Urinary bladder (tissue), 4 donors: ENCODE results near the gene SH2D1A. TPM values are rescaled to one million over a fixed set of nuclear protein-coding genes. Genes with fewer than 3 reads are reported as not detected.
"Not testable (repeated sequence)": the region's sequence is repeated elsewhere in the genome, so short reads cannot be mapped to it uniquely, and the experiment has no call there.

Experiments
- DNase-seq: peaks from one replicate; pipeline ENCODE4 v3.0.0-alpha.2; 2015; ENCODE audit errors: extremely low spot score
- H3K27ac ChIP-seq: one replicate; pipeline ENCODE4 v1.5.1; 2013; ENCODE audit warnings: low read depth, mild to moderate bottlenecking, moderate library complexity
- H3K36me3 ChIP-seq: one replicate; pipeline ENCODE4 v1.6.1; 2013; ENCODE audit warnings: mild to moderate bottlenecking, moderate library complexity; ENCODE audit not compliant: insufficient read depth
- H3K4me1 ChIP-seq: one replicate; pipeline ENCODE4 v1.6.1; 2013; ENCODE audit warnings: mild to moderate bottlenecking, moderate library complexity; ENCODE audit not compliant: insufficient read depth
- H3K4me3 ChIP-seq: one replicate; pipeline ENCODE4 v1.5.1; 2013; ENCODE audit warnings: low read depth, low read length
- WGBS: extraction: QIAGEN DNeasy Blood & Tissue Kit; methylation state at CpG from one replicate; pipeline ENCODE4 v1.1.7; 2013; 5-methylcytosine and 5-hydroxymethylcytosine counted together
- polyA plus RNA-seq: library from polyadenylated mRNA; stranded (reverse); fragments of 200-250 nt; gene quantifications from one replicate; pipeline ENCODE4 v1.2.3, GENCODE V29; 2013
- total RNA-seq: library from RNA; depleted of rRNA; stranded (reverse); fragments of >200 nt; gene quantifications from one replicate; pipeline ENCODE4 v1.2.3, GENCODE V29; 2014
- donor health status: healthy with polysubstance abuse.
- donor health status: healthy.

Gene SH2D1A
- total RNA-seq = 0.26 TPM
- 0.35 TPM for polyA plus RNA-seq

DNA sequence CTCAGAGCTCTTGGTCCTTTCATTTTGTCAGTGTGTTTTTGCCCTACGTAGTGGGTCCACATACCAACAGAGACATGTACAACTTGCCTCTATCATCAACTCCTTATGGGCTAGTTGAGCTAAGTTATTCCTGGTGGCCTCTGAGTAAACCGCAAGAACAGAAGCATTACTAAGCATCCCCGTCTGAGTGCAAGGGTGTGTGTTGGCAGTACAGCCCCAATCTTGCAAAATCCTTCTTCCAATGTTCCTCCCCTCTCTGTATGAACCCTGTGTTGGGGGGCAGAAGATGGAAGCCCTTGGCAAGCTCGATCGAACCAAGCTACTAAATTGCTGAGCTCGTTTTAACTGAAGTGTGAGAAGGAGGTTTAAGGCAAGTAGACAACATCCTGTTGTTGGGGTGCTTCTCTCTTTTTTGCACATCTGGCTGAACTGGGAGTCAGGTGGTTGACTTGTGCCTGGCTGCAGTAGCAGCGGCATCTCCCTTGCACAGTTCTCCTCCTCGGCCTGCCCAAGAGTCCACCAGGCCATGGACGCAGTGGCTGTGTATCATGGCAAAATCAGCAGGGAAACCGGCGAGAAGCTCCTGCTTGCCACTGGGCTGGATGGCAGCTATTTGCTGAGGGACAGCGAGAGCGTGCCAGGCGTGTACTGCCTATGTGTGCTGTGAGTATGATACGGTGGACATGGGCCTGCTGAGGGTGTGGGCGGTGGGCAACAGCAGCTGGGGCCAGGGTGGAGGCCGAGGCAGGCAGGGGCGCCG, at the start of gene SH2D1A:
SH2D1A (plus strand) TSS at position 447 of the 760 bp plus-strand sequence; CDS start at position 527, 80 bp downstream.
- 88% methylated on average over 19 of the region's 19 CpGs for WGBS
- no peaks in the 10 kb centered on the region for H3K4me1 ChIP-seq
- no peaks in the 10 kb centered on the region for H3K36me3 ChIP-seq
- H3K27ac ChIP-seq = no peak within 1 kb of the TSS
- no peak for DNase-seq
- H3K4me3 ChIP-seq = peak within 1 kb of the TSS; percentile 1

DNA sequence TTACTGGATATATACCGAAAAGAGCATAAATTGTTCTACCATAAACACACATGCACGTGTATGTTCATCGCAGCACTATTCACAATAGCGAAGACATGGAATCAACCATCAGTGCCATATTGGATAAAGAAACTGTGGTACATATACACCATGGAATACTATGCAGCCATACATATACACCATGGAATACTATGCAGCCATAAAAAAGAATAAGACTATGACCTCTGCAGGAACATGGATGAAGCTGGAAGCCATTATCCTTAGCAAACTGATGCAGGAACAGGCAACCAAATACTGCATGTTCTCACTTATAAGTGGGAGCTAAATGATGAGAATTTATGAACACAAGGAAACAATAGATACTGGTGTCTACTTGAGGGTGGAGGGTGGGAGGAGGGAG, 47.0 kb upstream of the SH2D1A start:
- H3K36me3 ChIP-seq, H3K4me1 ChIP-seq, H3K4me3 ChIP-seq, H3K27ac ChIP-seq, DNase-seq: not testable (repeated sequence)
- 99% methylated on average over 4 of the region's 4 CpGs for WGBS

DNA sequence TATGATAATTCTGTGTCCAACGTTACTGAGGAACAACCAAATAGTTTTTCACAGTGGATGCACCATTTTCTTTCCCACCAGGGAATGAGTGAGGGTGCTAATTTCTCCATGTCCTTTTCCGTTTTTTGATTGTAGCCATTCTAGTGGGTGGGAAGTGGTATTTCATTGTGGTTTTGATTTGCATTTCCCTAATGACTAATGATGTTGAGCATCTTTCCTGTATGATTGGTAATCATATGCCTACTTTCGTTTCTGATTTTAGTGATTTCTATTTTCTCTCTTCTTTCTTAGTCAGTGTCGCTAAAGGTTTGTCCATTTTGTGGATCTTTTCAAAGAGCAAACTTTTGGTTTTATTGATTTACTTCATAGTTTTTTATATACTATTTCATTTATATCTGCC, 46.0 kb upstream of the SH2D1A start:
- Histone ChIP-seq H3K4me3 (no peak overlapping the region), H3K36me3 (no peaks in the 10 kb centered on the region), H3K4me1 (no peaks in the 10 kb centered on the region), H3K27ac (no peak overlapping the region)
- WGBS = 82% methylated on average over 4 of the region's 4 CpGs
- DNase-seq = no peak

- no peak for DNase-seq
- Histone ChIP-seq H3K4me3 (no peak overlapping the region), H3K36me3 (no peaks in the 10 kb centered on the region), H3K27ac (no peak overlapping the region), H3K4me1 (no peaks in the 10 kb centered on the region)
- 91% methylated on average over 2 of the region's 2 CpGs for WGBS
These were observed 39.0 kb upstream of the SH2D1A start for GRCh38 chrX:124307253-124307907.

DNA sequence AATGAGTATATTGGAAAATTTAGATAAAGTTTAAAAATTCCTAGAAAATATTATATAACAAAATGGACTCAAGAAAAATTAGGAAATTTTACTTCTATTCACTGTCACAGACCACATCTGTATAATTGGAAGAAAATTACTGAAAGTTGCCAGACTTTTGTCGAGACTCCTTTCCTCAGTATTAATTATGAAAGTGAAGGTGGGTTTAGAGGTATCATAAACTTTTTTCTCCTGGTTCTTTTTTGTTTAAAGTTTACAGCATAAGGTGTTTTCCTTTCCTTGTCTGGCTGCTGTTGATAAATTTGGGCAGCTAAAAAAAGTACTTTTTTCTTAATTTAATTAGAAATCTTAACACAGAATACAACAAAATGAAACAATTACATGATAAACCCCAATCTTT, 20.6 kb upstream of the SH2D1A start:
- WGBS = 84% methylated on average over 1 of the region's 1 CpG
- Histone ChIP-seq H3K27ac (no peak overlapping the region), H3K4me1 (no peaks in the 10 kb centered on the region), H3K36me3 (no peaks in the 10 kb centered on the region), H3K4me3 (no peak overlapping the region)
- DNase-seq = no peak

DNA sequence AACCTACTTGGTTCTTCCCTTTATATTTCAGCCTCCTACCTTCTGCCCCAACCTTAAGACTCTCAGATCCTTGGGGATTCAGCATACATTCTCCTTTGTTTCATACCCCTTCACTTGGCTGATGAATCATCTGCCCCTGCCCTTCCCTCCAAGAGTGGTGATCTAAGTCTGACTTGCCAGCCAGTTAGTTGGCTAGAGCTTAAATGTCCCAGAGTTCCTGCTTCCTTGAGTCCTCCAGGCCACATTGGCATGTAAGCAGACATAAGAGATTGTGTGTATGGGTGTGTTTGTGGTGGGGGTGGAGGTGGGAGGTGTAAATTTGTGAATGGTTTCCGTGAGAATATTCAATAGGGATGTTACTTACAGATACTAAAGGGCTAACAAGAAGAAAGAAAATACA, 17.6 kb upstream of the SH2D1A start:
- no peak overlapping the region for H3K4me3 ChIP-seq
- 82% methylated on average over 1 of the region's 1 CpG for WGBS
- H3K36me3 ChIP-seq = no peaks in the 10 kb centered on the region
- DNase-seq = no peak
- H3K27ac ChIP-seq = no peak overlapping the region
- H3K4me1 ChIP-seq = no peaks in the 10 kb centered on the region

GRCh38 chrX:124332481-124333424, 13.6 kb upstream of the SH2D1A start, which contains the start of gene TEX13D:
Gene TEX13D (plus strand): TSS chrX:124332660. CDS start chrX:124332918, 258 bp downstream.
- Histone ChIP-seq H3K4me3 (no peak within 1 kb of the TSS), H3K27ac (no peak within 1 kb of the TSS), H3K36me3 (no peaks in the 10 kb centered on the region), H3K4me1 (no peaks in the 10 kb centered on the region)
- no peak for DNase-seq
- WGBS = 94% methylated on average over 57 of the region's 57 CpGs

GRCh38 chrX:124333862-124334261, 12.5 kb upstream of the SH2D1A start:
- Histone ChIP-seq H3K27ac (no peak overlapping the region), H3K4me3 (no peak overlapping the region), H3K4me1 (no peaks in the 10 kb centered on the region), H3K36me3 (no peaks in the 10 kb centered on the region)
- 94% methylated on average over 6 of the region's 6 CpGs for WGBS
- DNase-seq = no peak

GRCh38 chrX:124334555-124334954, 11.8 kb upstream of the SH2D1A start:
- 88% methylated on average over 2 of the region's 2 CpGs for WGBS
- H3K27ac ChIP-seq, DNase-seq, H3K4me1 ChIP-seq, H3K4me3 ChIP-seq, H3K36me3 ChIP-seq: not testable (repeated sequence)

DNA sequence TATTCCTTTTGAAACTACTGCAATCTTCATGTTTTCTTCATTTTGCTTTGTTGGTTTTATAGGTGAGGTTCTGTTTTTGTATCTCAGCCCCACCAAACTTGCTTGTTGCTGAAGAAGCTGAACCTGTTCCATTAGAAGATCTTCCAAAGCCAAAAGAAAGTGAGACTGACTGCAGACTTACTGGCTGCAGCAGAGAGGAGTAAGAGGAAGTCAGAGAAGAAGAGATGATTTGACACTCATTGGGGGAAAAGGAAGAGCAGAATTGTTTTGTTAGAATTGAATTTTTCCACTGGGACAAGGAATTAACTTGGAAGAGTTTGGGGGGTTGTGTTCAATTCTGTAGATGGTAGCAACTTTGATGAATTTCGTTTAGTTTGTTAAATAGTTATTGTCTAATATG, 10.8 kb upstream of the SH2D1A start:
- 72% methylated on average over 1 of the region's 1 CpG for WGBS
- no peaks in the 10 kb centered on the region for H3K36me3 ChIP-seq
- H3K4me3 ChIP-seq = no peak overlapping the region
- no peak for DNase-seq
- H3K27ac ChIP-seq = no peak overlapping the region
- no peaks in the 10 kb centered on the region for H3K4me1 ChIP-seq

- H3K4me3 ChIP-seq = no peak overlapping the region
- no peak for DNase-seq
- H3K4me1 ChIP-seq = no peaks in the 10 kb centered on the region
- WGBS = 69% methylated on average over 1 of the region's 1 CpG
- no peak overlapping the region for H3K27ac ChIP-seq
- no peaks in the 10 kb centered on the region for H3K36me3 ChIP-seq
These were observed 8.4 kb upstream of the SH2D1A start for GRCh38 chrX:124337916-124338315.

DNA sequence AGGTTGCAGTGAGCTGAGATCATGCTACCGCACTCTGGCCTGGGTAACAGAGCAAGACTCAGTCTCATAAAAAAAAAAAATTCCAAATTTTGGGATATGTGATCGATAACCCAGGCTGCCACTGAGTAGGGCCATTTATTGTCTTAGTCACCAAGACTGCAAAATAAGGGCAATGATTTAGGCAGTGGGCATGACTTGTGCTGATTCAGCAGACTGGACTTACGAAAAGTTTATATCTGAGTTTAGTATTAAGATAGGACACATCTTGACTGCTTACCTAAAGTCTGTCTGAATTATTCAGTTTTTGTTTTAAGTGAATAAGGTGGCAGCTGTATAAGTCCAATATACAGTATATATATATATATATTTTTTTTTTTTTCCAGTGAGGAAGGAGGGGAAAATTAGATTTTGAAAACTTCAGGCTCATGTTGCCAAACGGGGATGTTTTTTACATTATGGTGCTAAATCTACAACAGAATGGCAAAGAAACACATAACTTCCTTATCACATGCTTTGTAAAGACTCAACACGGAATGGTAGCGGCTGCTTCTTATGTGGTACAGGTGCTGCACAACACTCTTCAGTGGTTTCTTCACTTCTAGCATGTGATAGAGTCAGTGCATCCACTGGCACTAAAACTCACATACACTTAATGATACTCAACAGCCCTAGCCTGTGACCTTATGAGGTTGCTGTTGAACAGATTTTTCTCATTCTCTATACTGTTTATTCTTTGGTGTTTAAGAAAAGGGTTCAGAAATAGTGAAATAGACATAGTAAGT, 7.4 kb upstream of the SH2D1A start:
- Histone ChIP-seq H3K27ac (no peak overlapping the region), H3K4me3 (no peak overlapping the region), H3K4me1 (no peaks in the 10 kb centered on the region), H3K36me3 (no peaks in the 10 kb centered on the region)
- 83% methylated on average over 6 of the region's 6 CpGs for WGBS
- no peak for DNase-seq
